A673 (cell line): ENCODE data around the gene USP9X.

ENCODE experiments used
- EZH2 ChIP-seq: fragments of 200-600 bp; sonication (generic); IDR thresholded peaks from 2 replicates; pipeline ENCODE4 v1.6.1; 2017; ENCODE audit warnings: borderline replicate concordance, low read depth, mild to moderate bottlenecking, mixed read lengths, antibody characterized with exemption, low read length; ENCODE audit not compliant: poor library complexity, severe bottlenecking
- TF ChIP-seq, protein P1 (sequence below): fragments of 300-800, 200-600 bp; sonication (generic); conservative IDR thresholded peaks from 2 replicates; pipeline ENCODE4 v1.5.1; 2017; ENCODE audit warnings: low read depth, mild to moderate bottlenecking, antibody characterized with exemption, low read length, moderate library complexity, mixed read lengths

DNA sequence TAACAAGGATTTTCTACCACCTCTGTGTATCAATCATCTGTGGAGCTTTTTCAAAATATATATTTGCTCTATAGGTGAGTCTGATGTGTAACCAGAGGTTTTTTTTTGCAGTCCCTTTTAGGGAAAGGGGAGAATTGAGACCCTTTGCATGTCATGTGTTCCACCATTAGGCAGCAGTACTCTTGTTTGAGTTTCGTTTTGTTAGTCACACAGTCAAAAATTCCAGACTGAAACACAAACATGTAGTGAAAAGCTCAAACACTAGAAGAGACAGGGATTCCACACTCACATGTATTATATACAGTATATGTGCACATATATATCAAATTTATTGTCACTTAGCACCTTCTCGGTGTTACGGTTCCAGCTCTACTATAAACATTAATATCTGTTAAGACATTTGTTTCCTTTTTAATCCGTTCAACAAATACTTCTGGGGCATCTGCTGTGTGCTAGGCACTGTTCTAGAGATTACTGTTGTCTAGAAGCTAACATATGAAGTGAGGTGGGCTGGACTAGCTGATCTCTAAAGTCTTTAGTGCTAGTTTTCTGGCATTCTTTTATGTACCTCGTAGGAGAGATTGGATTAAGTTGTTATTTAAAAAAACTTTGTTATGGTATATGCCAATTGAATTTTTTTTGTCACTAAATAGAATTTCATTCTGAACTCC is 5.5 kb downstream of the USP9X start:
- TF ChIP-seq, protein P1, sequence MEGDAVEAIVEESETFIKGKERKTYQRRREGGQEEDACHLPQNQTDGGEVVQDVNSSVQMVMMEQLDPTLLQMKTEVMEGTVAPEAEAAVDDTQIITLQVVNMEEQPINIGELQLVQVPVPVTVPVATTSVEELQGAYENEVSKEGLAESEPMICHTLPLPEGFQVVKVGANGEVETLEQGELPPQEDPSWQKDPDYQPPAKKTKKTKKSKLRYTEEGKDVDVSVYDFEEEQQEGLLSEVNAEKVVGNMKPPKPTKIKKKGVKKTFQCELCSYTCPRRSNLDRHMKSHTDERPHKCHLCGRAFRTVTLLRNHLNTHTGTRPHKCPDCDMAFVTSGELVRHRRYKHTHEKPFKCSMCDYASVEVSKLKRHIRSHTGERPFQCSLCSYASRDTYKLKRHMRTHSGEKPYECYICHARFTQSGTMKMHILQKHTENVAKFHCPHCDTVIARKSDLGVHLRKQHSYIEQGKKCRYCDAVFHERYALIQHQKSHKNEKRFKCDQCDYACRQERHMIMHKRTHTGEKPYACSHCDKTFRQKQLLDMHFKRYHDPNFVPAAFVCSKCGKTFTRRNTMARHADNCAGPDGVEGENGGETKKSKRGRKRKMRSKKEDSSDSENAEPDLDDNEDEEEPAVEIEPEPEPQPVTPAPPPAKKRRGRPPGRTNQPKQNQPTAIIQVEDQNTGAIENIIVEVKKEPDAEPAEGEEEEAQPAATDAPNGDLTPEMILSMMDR, result no peak
- no peak for TF ChIP-seq EZH2
